KMS-11 (cell line): Measurements from ENCODE around the gene STXBP5.

Experiments
- H2AFZ ChIP-seq: fragments of 200-600 bp; sonication (generic); 2 replicates; pipeline ENCODE4 v1.6.1; 2016; ENCODE audit warnings: antibody characterized with exemption, mixed run types, low read depth
- H3K27ac ChIP-seq: fragments of 200-600 bp; sonication (generic); 2 replicates; pipeline ENCODE4 v1.6.1; 2016; ENCODE audit warnings: mild to moderate bottlenecking, mixed run types
- H3K27me3 ChIP-seq: fragments of 200-600 bp; sonication (generic); 2 replicates; pipeline ENCODE4 v1.6.1; 2017; ENCODE audit warnings: mild to moderate bottlenecking, low read depth, mixed run types, moderate library complexity; ENCODE audit not compliant: insufficient read depth
- H3K36me3 ChIP-seq: fragments of 200-600 bp; sonication (generic); 2 replicates; pipeline ENCODE4 v1.6.1; 2017; ENCODE audit warnings: mild to moderate bottlenecking, mixed run types; ENCODE audit not compliant: insufficient read depth
- H3K4me1 ChIP-seq: fragments of 200-600 bp; sonication (generic); 2 replicates; pipeline ENCODE4 v1.6.1; 2016; ENCODE audit warnings: mild to moderate bottlenecking, low read depth, mixed run types; ENCODE audit not compliant: poor library complexity, severe bottlenecking
- H3K4me2 ChIP-seq: fragments of 200-600 bp; sonication (generic); 2 replicates; pipeline ENCODE4 v1.7.0; 2016; ENCODE audit warnings: mild to moderate bottlenecking, mixed run types
- H3K4me3 ChIP-seq: fragments of 200-600 bp; sonication (generic); IDR thresholded peaks from 2 replicates; pipeline ENCODE4 v1.6.1; 2017; ENCODE audit warnings: low read depth, low read length, mixed read lengths; ENCODE audit not compliant: insufficient read depth
- H3K79me2 ChIP-seq: fragments of 200-600 bp; sonication (generic); 2 replicates; pipeline ENCODE4 v1.6.1; 2016; ENCODE audit warnings: low read depth, mixed run types; ENCODE audit not compliant: insufficient read depth
- H3K9ac ChIP-seq: fragments of 200-600 bp; sonication (generic); 2 replicates; pipeline ENCODE4 v1.6.1; 2016; ENCODE audit warnings: mild to moderate bottlenecking, mixed run types
- H4K20me1 ChIP-seq: fragments of 200-600 bp; sonication (generic); 2 replicates; pipeline ENCODE4 v1.6.1; 2016; ENCODE audit warnings: mild to moderate bottlenecking, mixed run types; ENCODE audit not compliant: insufficient read depth
- CTCF ChIP-seq: fragments of 200-600 bp; sonication (generic); conservative IDR thresholded peaks from 2 replicates; pipeline ENCODE4 v1.6.1; 2017; ENCODE audit warnings: low read depth, mild to moderate bottlenecking, antibody characterized with exemption, low read length, moderate library complexity, mixed read lengths

Gene STXBP5

DNA sequence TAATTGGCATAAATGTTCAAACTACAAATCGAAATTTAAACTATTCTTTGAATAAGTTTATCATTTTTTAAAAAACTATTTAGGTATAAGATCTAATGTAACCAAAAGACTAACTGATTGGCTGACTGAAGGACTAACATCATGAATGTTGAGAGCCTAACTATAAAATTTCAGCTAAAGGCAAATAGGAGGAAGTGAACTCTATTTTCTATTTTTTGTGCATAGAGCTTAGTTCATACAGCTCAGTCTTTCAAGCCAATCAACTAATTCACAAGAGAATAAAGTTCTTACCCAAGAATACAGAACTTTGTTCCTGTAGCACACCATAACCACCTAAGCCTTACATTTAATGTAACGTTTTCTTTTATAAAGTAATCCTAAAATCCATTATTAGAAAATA, 46.3 kb upstream of the STXBP5 start:
- Histone ChIP-seq H2AFZ (no peak overlapping the region), H3K79me2 (no peaks in the 10 kb centered on the region), H3K27ac (no peak overlapping the region), H3K36me3 (no peaks in the 10 kb centered on the region), H3K4me3 (no peak overlapping the region), H3K9ac (no peak overlapping the region), H3K4me1 (no peaks in the 10 kb centered on the region), H3K4me2 (no peak overlapping the region), H3K27me3 (no peaks in the 10 kb centered on the region), H4K20me1 (no peaks in the 10 kb centered on the region)
- no peak for TF ChIP-seq CTCF

GRCh38 chr6:147158881-147159280, 45.3 kb upstream of the STXBP5 start:
- Histone ChIP-seq H3K9ac (no peak overlapping the region), H3K27ac (no peak overlapping the region), H4K20me1 (no peaks in the 10 kb centered on the region), H3K4me3 (no peak overlapping the region), H3K36me3 (no peaks in the 10 kb centered on the region), H2AFZ (no peak overlapping the region), H3K79me2 (no peaks in the 10 kb centered on the region), H3K4me2 (no peak overlapping the region), H3K27me3 (no peaks in the 10 kb centered on the region), H3K4me1 (no peaks in the 10 kb centered on the region)
- no peak for TF ChIP-seq CTCF

- no peak overlapping the region for H3K27ac ChIP-seq
- H2AFZ ChIP-seq = no peak overlapping the region
- TF ChIP-seq CTCF = no peak
- H3K4me2 ChIP-seq = no peak overlapping the region
- H3K36me3 ChIP-seq = no peaks in the 10 kb centered on the region
- H3K4me3 ChIP-seq = no peak overlapping the region
- no peaks in the 10 kb centered on the region for H3K79me2 ChIP-seq
- no peak overlapping the region for H3K9ac ChIP-seq
- no peaks in the 10 kb centered on the region for H3K27me3 ChIP-seq
- no peaks in the 10 kb centered on the region for H4K20me1 ChIP-seq
- no peaks in the 10 kb centered on the region for H3K4me1 ChIP-seq
These were observed 44.5 kb upstream of the STXBP5 start for GRCh38 chr6:147159536-147160374.

- TF ChIP-seq CTCF = no peak
- no peak overlapping the region for H3K4me3 ChIP-seq
- no peaks in the 10 kb centered on the region for H3K4me1 ChIP-seq
- no peaks in the 10 kb centered on the region for H3K79me2 ChIP-seq
- H3K36me3 ChIP-seq = no peaks in the 10 kb centered on the region
- H3K4me2 ChIP-seq = no peak overlapping the region
- no peaks in the 10 kb centered on the region for H3K27me3 ChIP-seq
- no peak overlapping the region for H2AFZ ChIP-seq
- no peaks in the 10 kb centered on the region for H4K20me1 ChIP-seq
- no peak overlapping the region for H3K9ac ChIP-seq
- H3K27ac ChIP-seq = no peak overlapping the region
These were observed 43.6 kb upstream of the STXBP5 start for GRCh38 chr6:147160593-147160992.
